ENCODE measurements around the gene KDM5C.

- no peak for TF ChIP-seq EZH2 (IDR thresholded peaks at IDR 0.05; ENCODE audit: low read depth, low read length, severe bottlenecking)
- TF ChIP-seq KDM1A (IDR thresholded peaks at IDR 0.05; ENCODE audit: borderline replicate concordance, low read length), result no peak
- no peak for TF ChIP-seq POLR2A (IDR thresholded peaks at IDR 0.05; ENCODE audit: control extremely low read depth in 1 of 2, low read depth in 2 of 2, low read length in 2 of 2)
- TF ChIP-seq, protein P1, sequence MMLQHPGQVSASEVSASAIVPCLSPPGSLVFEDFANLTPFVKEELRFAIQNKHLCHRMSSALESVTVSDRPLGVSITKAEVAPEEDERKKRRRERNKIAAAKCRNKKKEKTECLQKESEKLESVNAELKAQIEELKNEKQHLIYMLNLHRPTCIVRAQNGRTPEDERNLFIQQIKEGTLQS (IDR thresholded peaks at IDR 0.05; ENCODE audit: insufficient read depth, low read depth, low read length), result no peak
- peak; percentile 25 to 31 (median 27) for TF ChIP-seq CTCF (IDR thresholded peaks at IDR 0.05; ENCODE audit: control extremely low read depth in 1 of 3, insufficient read depth in 1 of 3, low read depth in 1 of 3, low read length in 3 of 3)
- no peak for TF ChIP-seq EP300 (IDR thresholded peaks at IDR 0.05; ENCODE audit: borderline replicate concordance in 1 of 2, low read depth in 2 of 2, low read length in 2 of 2)
- TF ChIP-seq GTF2F1 (IDR thresholded peaks at IDR 0.05; ENCODE audit: borderline replicate concordance, low read depth, low read length), result no peak
- TF ChIP-seq, protein P2, sequence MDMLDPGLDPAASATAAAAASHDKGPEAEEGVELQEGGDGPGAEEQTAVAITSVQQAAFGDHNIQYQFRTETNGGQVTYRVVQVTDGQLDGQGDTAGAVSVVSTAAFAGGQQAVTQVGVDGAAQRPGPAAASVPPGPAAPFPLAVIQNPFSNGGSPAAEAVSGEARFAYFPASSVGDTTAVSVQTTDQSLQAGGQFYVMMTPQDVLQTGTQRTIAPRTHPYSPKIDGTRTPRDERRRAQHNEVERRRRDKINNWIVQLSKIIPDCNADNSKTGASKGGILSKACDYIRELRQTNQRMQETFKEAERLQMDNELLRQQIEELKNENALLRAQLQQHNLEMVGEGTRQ (IDR thresholded peaks at IDR 0.05; ENCODE audit: low read length), result no peak
- no peak for TF ChIP-seq RFX5 (IDR thresholded peaks at IDR 0.05; ENCODE audit: borderline replicate concordance, low read depth, low read length)
- no peak for TF ChIP-seq POU5F1 (IDR thresholded peaks at IDR 0.05; ENCODE audit: low read depth, low read length)
- no peak for TF ChIP-seq CHD1 (IDR thresholded peaks at IDR 0.05; ENCODE audit: low read depth, low read length)
- TF ChIP-seq SIN3A (conservative IDR thresholded peaks at IDR 0.05 in 1 of 2, IDR thresholded peaks at IDR 0.05 in 1 of 2; ENCODE audit: low read depth in 1 of 2, low read length in 2 of 2), result no peak
- TF ChIP-seq TCF12 (IDR thresholded peaks at IDR 0.05; ENCODE audit: low read depth, low read length), result no peak
- no peak for TF ChIP-seq E2F6 (IDR thresholded peaks at IDR 0.05)
Observed at GRCh38 chrX:53171356-53171755, 53.7 kb downstream of the KDM5C start.

Data from H1 (cell line).